GM12878 (cell line): ENCODE data around the gene ATXN1. TPM values are rescaled to one million over a fixed set of nuclear protein-coding genes. Genes with fewer than 3 reads are reported as not detected.

Source experiments
- ATAC-seq: fragments of 200-7000 bp; cut with Tn5 transposase; 3 replicates; pipeline ENCODE4 v1.9.1; 2020; ENCODE audit warnings: mild to moderate bottlenecking, moderate library complexity
- BruUV-seq: library from RNA; stranded (reverse); fragments of 400-500 nt; replicated peaks from 2 replicates; lab custom pipeline; 2021; lab: Mats Ljungman, UMichigan
- CTCF ChIA-PET: fragments of 300-600 bp; sonication (Branson Sonifier 250); formaldehyde crosslinking; extraction: SDS; loops from one replicate; lab custom pipeline; 2021; ENCODE audit warnings: inconsistent platforms; lab: Yijun Ruan, JAX
- POLR2A ChIA-PET: fragments of 350-600 bp; formaldehyde crosslinking; extraction: SDS; loops from one replicate; lab custom pipeline; 2021; ENCODE audit warnings: inconsistent platforms; lab: Charles Lee
- RAD21 ChIA-PET: fragments of 300-600 bp; sonication (Branson Sonifier 250); formaldehyde crosslinking; loops from one replicate; lab custom pipeline; 2023; ENCODE audit warnings: antibody characterized with exemption; ENCODE audit not compliant: unreplicated experiment; lab: Charles Lee
- SMC1A ChIA-PET: fragments of 300-600 bp; sonication (Branson Sonifier 250); formaldehyde crosslinking; loops from one replicate; lab custom pipeline; 2023; ENCODE audit not compliant: unreplicated experiment, uncharacterized antibody; lab: Charles Lee
- DNase-seq: peaks from one replicate; pipeline ENCODE4 v3.0.0-alpha.2; 2011; ENCODE audit warnings: low read depth, low spot score
- FAIRE-seq: peaks from 3 replicates; lab custom pipeline; 2011; peaks lifted over from hg19 to GRCh38; lab: Jason Lieb, UNC
- H2AFZ ChIP-seq: 2 replicates; pipeline ENCODE4 v1.6.0; 2011; ENCODE audit warnings: low read depth, low read length, control low read depth; ENCODE audit not compliant: control insufficient read depth
- H3K27ac ChIP-seq: 2 replicates; pipeline ENCODE4 v1.5.1; 2011; ENCODE audit warnings: control low read depth; ENCODE audit not compliant: control insufficient read depth, insufficient read depth
- H3K27me3 ChIP-seq, 2 experiments: replicated peaks in 1 of 2; 2 replicates each; pipeline versions ENCODE4 v1.6.0 to v1.6.1; 2011; ENCODE audit warnings: low read length in 1 of 2; ENCODE audit not compliant: control insufficient read depth in 2 of 2, insufficient read depth in 2 of 2
- H3K36me3 ChIP-seq, 2 experiments: 2 replicates each; pipeline ENCODE4 v1.5.1; 2011; ENCODE audit warnings: low read length in 1 of 2; ENCODE audit not compliant: control insufficient read depth in 2 of 2, insufficient read depth in 2 of 2
- H3K4me1 ChIP-seq: 2 replicates; pipeline ENCODE4 v1.6.1; 2011; ENCODE audit warnings: mild to moderate bottlenecking, low read length, moderate library complexity, mixed read lengths; ENCODE audit not compliant: control insufficient read depth, insufficient read depth
- H3K4me2 ChIP-seq: 2 replicates; pipeline ENCODE4 v1.6.0; 2011; ENCODE audit warnings: control low read depth; ENCODE audit not compliant: control insufficient read depth, insufficient read depth
- H3K4me3 ChIP-seq: fragments of 200-600 bp; sonication (generic); 2 replicates; pipeline ENCODE4 v1.5.1; 2016
- H3K79me2 ChIP-seq: 2 replicates; pipeline ENCODE4 v1.6.0; 2011; ENCODE audit warnings: low read length; ENCODE audit not compliant: control insufficient read depth, insufficient read depth
- H3K9ac ChIP-seq: 2 replicates; pipeline ENCODE4 v1.8.0; 2011; ENCODE audit warnings: low read length, control low read depth, mixed read lengths; ENCODE audit not compliant: control insufficient read depth, insufficient read depth
- H3K9me3 ChIP-seq: replicated peaks from 3 replicates; pipeline ENCODE4 v1.5.1; 2011; ENCODE audit warnings: mild to moderate bottlenecking, low read length; ENCODE audit not compliant: control insufficient read depth, insufficient read depth
- H4K20me1 ChIP-seq: 2 replicates; pipeline ENCODE4 v1.6.0; 2011; ENCODE audit not compliant: control insufficient read depth, insufficient read depth
- CBX3 ChIP-seq: fragments of 200-600 bp; sonication (generic); IDR thresholded peaks from 2 replicates; pipeline ENCODE4 v1.6.1; 2016; ENCODE audit warnings: low read depth, borderline replicate concordance
- HCFC1 ChIP-seq: fragments of 150-350 bp; IDR thresholded peaks from 2 replicates; pipeline ENCODE4 v1.6.1; 2014; ENCODE audit warnings: low read length
- IKZF1 ChIP-seq: fragments of 450-650 bp; conservative IDR thresholded peaks from 2 replicates; pipeline ENCODE4 v1.6.1; 2017; ENCODE audit warnings: antibody characterized with exemption, mild to moderate bottlenecking
- IKZF2 ChIP-seq, 2 experiments: fragments of 450-650 bp; IDR thresholded peaks; 2 replicates each; pipeline ENCODE4 v1.6.1; 2017; ENCODE audit warnings: mild to moderate bottlenecking in 2 of 2, moderate library complexity in 2 of 2
- LARP7 ChIP-seq: fragments of 450-650 bp; IDR thresholded peaks from 2 replicates; pipeline ENCODE4 v1.6.1; 2017; ENCODE audit warnings: mild to moderate bottlenecking
- PAX5 ChIP-seq: IDR thresholded peaks from 2 replicates; pipeline ENCODE4 v1.6.1; 2011; ENCODE audit warnings: low read depth, low read length, borderline replicate concordance
- SREBF1 ChIP-seq: IDR thresholded peaks from 2 replicates; pipeline ENCODE4 v1.6.1; 2012; ENCODE audit warnings: mild to moderate bottlenecking, low read length
- TCF7 ChIP-seq: IDR thresholded peaks from 2 replicates; pipeline ENCODE4 v1.6.1; 2014; ENCODE audit warnings: antibody characterized with exemption, borderline replicate concordance
- ZNF24 ChIP-seq: fragments of 450-650 bp; IDR thresholded peaks from 2 replicates; pipeline ENCODE4 v1.6.1; 2017; ENCODE audit warnings: antibody characterized with exemption, mild to moderate bottlenecking
- ZNF274 ChIP-seq: IDR thresholded peaks from one replicate; pipeline ENCODE4 v1.8.0; 2011; ENCODE audit not compliant: insufficient read length, insufficient read depth
- WGBS: methylation state at CpG from one replicate; pipeline ENCODE4 v1.1.6; 2016; ENCODE audit warnings: low lambda C conversion rate; ENCODE audit not compliant: insufficient replicate concordance, insufficient coverage; ENCODE audit errors: missing lambda C conversion rate; 5-methylcytosine and 5-hydroxymethylcytosine counted together
- in situ Hi-C: fragments of 300-500 bp; cut with MboI; formaldehyde crosslinking; loops from 9 replicates; pipeline ENCODE4 v1.14.3; 2018; ENCODE audit warnings: mixed read lengths
- intact Hi-C: fragments of 100-400 bp; cut with micrococcal nuclease; formaldehyde crosslinking; loops from one replicate; pipeline ENCODE4 v1.14.2; 2022; ENCODE audit not compliant: unreplicated experiment
- polyA plus RNA-seq, 11 experiments: library from polyadenylated mRNA; depleted of rRNA in 4 of 11; unstranded in 6 of 11; stranded (reverse) in 5 of 11; fragments of >200 nt; fragmentation: Nextera tagmentation in 4 of 11; fragmentation: Illumina TruSeq in 1 of 11; extraction: Ambion mirVana in 4 of 11; extraction: Trizol in 1 of 11; gene quantifications; 1 replicate in 1 of 11; 2 replicates in 10 of 11; pipeline versions ENCODE4 v1.2.1 to v1.2.3, GENCODE V29; 2011 to 2016; ENCODE audit warnings: inconsistent platforms in 2 of 11, missing spikeins in 2 of 11, low read depth in 1 of 11
- total RNA-seq, 4 experiments: library from RNA; depleted of rRNA in 3 of 4; stranded (reverse); fragments of >200 nt in 3 of 4; fragmentation: Illumina TruSeq in 1 of 4; extraction: Trizol in 1 of 4; gene quantifications; 2 replicates each; pipeline versions ENCODE4 v1.2.1 to v1.2.3, GENCODE V29; 2013 to 2021
- TF ChIP-seq, protein P1 (sequence below): fragments of 450-650 bp; formaldehyde crosslinking; IDR thresholded peaks from 2 replicates; pipeline ENCODE4 v1.4.0; 2022; ENCODE audit warnings: mild to moderate bottlenecking, moderate library complexity
- TF ChIP-seq, protein P2 (sequence below): fragments of 150-350 bp; IDR thresholded peaks from 2 replicates; pipeline ENCODE4 v1.6.1; 2016; ENCODE audit warnings: low read depth, low read length

Gene ATXN1
- total and polyA plus RNA-seq, 10 of the 15 experiments (the other 5 are each of a cell fraction or from before 2014, with no cell fraction given): 12.2 to 51.2 (median 20.5) TPM

DNA sequence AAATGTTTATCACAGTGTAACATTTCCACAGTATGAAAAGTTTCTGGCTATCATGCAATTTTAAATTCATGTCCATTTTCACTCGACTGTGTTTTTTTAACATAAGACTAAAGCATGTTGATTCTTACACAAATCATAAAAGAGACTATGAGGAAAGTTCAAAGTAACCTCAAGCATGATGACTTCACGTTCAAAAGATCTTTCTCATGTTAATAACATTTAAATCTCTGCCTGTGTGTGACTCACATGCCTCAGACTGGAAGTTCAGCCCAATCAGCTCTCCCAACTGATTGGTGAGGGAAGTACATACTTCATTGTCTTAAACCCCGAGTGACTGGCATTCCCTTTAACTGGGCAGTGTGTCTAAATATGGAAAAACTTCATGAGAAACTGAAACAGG is 37.4 kb downstream of the ATXN1 start:
- ChIA-PET SMC1A (interaction anchor here (0.5 to 7.3 kb wide), 5 partner anchors 10 to 28 kb away, joined by 3 to 28 read pairs (median 6); no protein-coding TSS in a partner anchor), POLR2A (no interaction called here), CTCF (interaction anchor here (1.2 to 1.4 kb wide), 2 partner anchors 33 to 47 kb away, joined by 3 read pairs; no protein-coding TSS in a partner anchor), RAD21 (no interaction called here)
- Histone ChIP-seq H3K27ac (no peak overlapping the region), H3K9me3 (no peaks in the 10 kb centered on the region; the same call in 2 of the 3 replicates), H3K79me2 (no peaks in the 10 kb centered on the region; the same call in 1 of the 2 replicates), H3K4me2 (no peak overlapping the region), H3K9ac (no peak overlapping the region), H3K36me3 (no peaks in the 10 kb centered on the region; a peak in 1 of 4 replicates), H3K4me3 (no peak overlapping the region), H2AFZ (no peak overlapping the region), H3K4me1 (no peaks in the 10 kb centered on the region; the same call in 1 of the 2 replicates), H4K20me1 (peaks cover 4% of the 10 kb centered on the region), H3K27me3 (no peaks in the 10 kb centered on the region; a peak in 1 of 4 replicates)
- intact Hi-C loops (no loop called here), in situ Hi-C loops (no loop called here)
- no peak for ATAC-seq
- FAIRE-seq: no peak
- TF ChIP-seq CBX3 (no peak), IKZF1 (no peak)
- BruUV-seq: no TSS peak
- DNase-seq: no peak
- WGBS: 36% methylated on average over 3 of the region's 3 CpGs

DNA sequence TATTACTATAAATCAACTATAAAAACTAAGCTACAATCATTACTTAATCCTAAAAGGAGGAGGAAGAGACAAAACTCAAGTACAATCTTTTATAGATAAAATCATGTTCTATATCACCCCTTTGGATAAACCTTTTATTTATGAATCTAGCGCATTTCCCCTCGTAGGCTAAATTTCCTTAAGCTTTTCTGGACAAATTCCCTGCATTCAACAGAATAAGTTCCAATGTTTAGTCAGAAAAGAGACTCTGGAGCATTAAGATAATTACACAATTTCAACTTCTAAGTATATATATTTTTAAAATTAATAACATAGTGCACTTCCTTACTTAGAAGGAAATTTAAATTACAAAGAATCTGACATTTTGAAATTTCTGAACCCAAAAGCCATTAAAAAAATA is 37.9 kb downstream of the ATXN1 start:
- ATAC-seq (no peak), FAIRE-seq (no peak), DNase-seq (no peak)
- H3K9me3 ChIP-seq: no peaks in the 10 kb centered on the region; the same call in 2 of the 3 replicates
- no peaks in the 10 kb centered on the region; the same call in 1 of the 2 replicates for H3K79me2 ChIP-seq
- H3K4me1 ChIP-seq: no peaks in the 10 kb centered on the region; the same call in 1 of the 2 replicates
- no peak overlapping the region for H3K4me3 ChIP-seq
- peaks cover 4% of the 10 kb centered on the region for H4K20me1 ChIP-seq
- no peak overlapping the region for H2AFZ ChIP-seq
- intact Hi-C loops (no loop called here), in situ Hi-C loops (no loop called here)
- ChIA-PET POLR2A (no interaction called here), RAD21 (no interaction called here), SMC1A (interaction anchor here (0.5 to 7.3 kb wide), 4 partner anchors 10 to 25 kb away, joined by 3 to 28 read pairs (median 6); no protein-coding TSS in a partner anchor), CTCF (interaction anchor here (1.2 to 1.4 kb wide), 2 partner anchors 33 to 48 kb away, joined by 3 read pairs; no protein-coding TSS in a partner anchor)
- H3K4me2 ChIP-seq: no peak overlapping the region
- no peaks in the 10 kb centered on the region; a peak in 1 of 4 replicates for H3K27me3 ChIP-seq
- no TSS peak for BruUV-seq
- H3K27ac ChIP-seq: no peak overlapping the region
- H3K9ac ChIP-seq: no peak overlapping the region
- no peaks in the 10 kb centered on the region; a peak in 1 of 4 replicates for H3K36me3 ChIP-seq
- WGBS: 98% methylated on average over 2 of the region's 2 CpGs
- TF ChIP-seq PAX5 (no peak), IKZF2 (IDR thresholded peaks at IDR 0.05) (no peak), TCF7 (no peak), ZNF24 (no peak), SREBF1 (no peak), HCFC1 (no peak), LARP7 (no peak), ZNF274 (no peak)
- TF ChIP-seq, protein P1, sequence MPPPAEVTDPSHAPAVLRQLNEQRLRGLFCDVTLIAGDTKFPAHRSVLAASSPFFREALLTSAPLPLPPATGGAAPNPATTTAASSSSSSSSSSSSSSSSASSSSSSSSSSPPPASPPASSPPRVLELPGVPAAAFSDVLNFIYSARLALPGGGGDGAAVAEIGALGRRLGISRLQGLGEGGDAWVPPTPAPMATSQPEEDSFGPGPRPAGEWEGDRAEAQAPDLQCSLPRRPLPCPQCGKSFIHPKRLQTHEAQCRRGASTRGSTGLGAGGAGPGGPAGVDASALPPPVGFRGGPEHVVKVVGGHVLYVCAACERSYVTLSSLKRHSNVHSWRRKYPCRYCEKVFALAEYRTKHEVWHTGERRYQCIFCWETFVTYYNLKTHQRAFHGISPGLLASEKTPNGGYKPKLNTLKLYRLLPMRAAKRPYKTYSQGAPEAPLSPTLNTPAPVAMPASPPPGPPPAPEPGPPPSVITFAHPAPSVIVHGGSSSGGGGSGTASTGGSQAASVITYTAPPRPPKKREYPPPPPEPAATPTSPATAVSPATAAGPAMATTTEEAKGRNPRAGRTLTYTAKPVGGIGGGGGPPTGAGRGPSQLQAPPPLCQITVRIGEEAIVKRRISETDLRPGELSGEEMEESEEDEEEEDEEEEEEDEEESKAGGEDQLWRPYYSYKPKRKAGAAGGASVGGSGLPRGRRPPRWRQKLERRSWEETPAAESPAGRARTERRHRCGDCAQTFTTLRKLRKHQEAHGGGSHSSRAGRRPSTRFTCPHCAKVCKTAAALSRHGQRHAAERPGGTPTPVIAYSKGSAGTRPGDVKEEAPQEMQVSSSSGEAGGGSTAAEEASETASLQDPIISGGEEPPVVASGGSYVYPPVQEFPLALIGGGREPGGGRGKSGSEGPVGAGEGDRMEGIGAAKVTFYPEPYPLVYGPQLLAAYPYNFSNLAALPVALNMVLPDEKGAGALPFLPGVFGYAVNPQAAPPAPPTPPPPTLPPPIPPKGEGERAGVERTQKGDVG (CRISPR knock-in tag): no peak
- TF ChIP-seq, protein P2, sequence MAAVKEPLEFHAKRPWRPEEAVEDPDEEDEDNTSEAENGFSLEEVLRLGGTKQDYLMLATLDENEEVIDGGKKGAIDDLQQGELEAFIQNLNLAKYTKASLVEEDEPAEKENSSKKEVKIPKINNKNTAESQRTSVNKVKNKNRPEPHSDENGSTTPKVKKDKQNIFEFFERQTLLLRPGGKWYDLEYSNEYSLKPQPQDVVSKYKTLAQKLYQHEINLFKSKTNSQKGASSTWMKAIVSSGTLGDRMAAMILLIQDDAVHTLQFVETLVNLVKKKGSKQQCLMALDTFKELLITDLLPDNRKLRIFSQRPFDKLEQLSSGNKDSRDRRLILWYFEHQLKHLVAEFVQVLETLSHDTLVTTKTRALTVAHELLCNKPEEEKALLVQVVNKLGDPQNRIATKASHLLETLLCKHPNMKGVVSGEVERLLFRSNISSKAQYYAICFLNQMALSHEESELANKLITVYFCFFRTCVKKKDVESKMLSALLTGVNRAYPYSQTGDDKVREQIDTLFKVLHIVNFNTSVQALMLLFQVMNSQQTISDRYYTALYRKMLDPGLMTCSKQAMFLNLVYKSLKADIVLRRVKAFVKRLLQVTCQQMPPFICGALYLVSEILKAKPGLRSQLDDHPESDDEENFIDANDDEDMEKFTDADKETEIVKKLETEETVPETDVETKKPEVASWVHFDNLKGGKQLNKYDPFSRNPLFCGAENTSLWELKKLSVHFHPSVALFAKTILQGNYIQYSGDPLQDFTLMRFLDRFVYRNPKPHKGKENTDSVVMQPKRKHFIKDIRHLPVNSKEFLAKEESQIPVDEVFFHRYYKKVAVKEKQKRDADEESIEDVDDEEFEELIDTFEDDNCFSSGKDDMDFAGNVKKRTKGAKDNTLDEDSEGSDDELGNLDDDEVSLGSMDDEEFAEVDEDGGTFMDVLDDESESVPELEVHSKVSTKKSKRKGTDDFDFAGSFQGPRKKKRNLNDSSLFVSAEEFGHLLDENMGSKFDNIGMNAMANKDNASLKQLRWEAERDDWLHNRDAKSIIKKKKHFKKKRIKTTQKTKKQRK: no peak
